Posterior cingulate gyrus (tissue), 11 donors: ENCODE measurements around the gene NDUFS8.

Experiments used
- DNase-seq, 10 donors: peaks; one replicate each; pipeline versions ENCODE4 v3.0.0 to v3.0.0-alpha.2; 2020 to 2021; ENCODE audit warnings: mixed read lengths in 3 of 10
- intact Hi-C: fragments of 100-400 bp; cut with DNase I; formaldehyde crosslinking; loops from one replicate; pipeline ENCODE4 v1.15.1; 2023

NDUFS8 gene

GRCh38 chr11:68071281-68072048, 41.0 kb downstream of the NDUFS8 start:
- intact Hi-C loops, result no loop called here
- no peak for DNase-seq

- intact Hi-C loops, result no loop called here
- no peak for DNase-seq
These were observed 44.3 kb downstream of the NDUFS8 start for GRCh38 chr11:68074584-68075352.

- intact Hi-C loops, result no loop called here
- DNase-seq, result no peak
These were observed 46.0 kb downstream of the NDUFS8 start for GRCh38 chr11:68076371-68077042.

- DNase-seq, result no peak
- intact Hi-C loops, result no loop called here
These were observed 47.4 kb downstream of the NDUFS8 start for GRCh38 chr11:68077617-68078582.

GRCh38 chr11:68080860-68081259, 50.4 kb downstream of the NDUFS8 start:
- DNase-seq, result no peak
- intact Hi-C loops, result no loop called here

GRCh38 chr11:68081691-68082090, 51.2 kb downstream of the NDUFS8 start:
- intact Hi-C loops, result no loop called here
- DNase-seq, result no peak

- intact Hi-C loops, result no loop called here
- DNase-seq, result no peak
These were observed 52.0 kb downstream of the NDUFS8 start for GRCh38 chr11:68082481-68082880.

GRCh38 chr11:68083517-68083916, 53.0 kb downstream of the NDUFS8 start:
- intact Hi-C loops, result no loop called here
- DNase-seq, result no peak
